ENCODE measurements around the gene NTM.

DNA sequence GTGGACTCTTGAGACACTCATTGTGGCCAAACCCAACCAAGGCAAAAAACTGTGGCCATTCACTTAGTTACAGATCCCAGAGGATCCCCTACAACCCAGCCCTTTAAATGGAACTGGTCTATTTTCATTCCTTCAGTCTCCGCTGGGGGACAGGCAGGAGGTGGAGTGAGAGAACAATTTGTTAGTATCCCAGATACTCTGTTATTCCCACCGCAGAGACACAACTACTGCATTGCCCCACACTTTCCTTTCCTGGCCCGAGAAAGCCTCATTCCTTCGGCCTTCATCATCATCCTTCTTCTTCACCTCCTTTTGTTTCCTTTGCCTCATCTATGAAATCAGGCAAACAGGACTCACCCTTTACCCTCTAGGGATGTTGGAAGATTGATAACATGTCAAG, 191.1 kb downstream of the NTM start:
- TF ChIP-seq, protein P1, sequence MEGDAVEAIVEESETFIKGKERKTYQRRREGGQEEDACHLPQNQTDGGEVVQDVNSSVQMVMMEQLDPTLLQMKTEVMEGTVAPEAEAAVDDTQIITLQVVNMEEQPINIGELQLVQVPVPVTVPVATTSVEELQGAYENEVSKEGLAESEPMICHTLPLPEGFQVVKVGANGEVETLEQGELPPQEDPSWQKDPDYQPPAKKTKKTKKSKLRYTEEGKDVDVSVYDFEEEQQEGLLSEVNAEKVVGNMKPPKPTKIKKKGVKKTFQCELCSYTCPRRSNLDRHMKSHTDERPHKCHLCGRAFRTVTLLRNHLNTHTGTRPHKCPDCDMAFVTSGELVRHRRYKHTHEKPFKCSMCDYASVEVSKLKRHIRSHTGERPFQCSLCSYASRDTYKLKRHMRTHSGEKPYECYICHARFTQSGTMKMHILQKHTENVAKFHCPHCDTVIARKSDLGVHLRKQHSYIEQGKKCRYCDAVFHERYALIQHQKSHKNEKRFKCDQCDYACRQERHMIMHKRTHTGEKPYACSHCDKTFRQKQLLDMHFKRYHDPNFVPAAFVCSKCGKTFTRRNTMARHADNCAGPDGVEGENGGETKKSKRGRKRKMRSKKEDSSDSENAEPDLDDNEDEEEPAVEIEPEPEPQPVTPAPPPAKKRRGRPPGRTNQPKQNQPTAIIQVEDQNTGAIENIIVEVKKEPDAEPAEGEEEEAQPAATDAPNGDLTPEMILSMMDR (IDR thresholded peaks at IDR 0.05), result no peak
- TF ChIP-seq POLR2A (IDR thresholded peaks at IDR 0.05), result no peak
